DMS53 treated with DMSO at 0.1 percent for 48 hours (cell line): ENCODE measurements around the gene TSPYL1.
"Not testable (repeated sequence)": the region's sequence is repeated elsewhere in the genome, so short reads cannot be mapped to it uniquely, and the experiment has no call there.

Experiments used
- DNase-seq: peaks from one replicate; lab custom pipeline; 2025; ENCODE audit not compliant: unreplicated experiment; lab: John Stamatoyannopoulos, UW

Gene TSPYL1

DNA sequence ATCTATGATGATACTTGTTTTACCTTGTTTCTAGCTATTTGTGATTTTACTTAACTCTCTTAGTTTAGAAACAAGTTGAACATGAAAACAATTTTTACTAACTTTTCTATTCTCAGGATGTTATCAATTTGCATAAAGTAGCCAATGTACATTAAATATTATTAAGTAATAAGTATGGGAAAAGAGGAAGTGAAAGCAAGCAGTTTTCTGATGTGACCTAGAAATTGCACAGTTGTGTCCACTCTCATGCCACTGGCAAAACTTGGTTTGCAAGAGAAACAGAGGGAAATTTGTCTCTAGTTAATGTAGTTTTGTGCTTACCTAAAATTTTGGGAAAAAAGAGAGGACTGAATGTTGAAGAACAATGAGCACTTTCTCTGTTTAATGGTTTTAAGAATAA lies 19.2 kb upstream of the TSPYL1 start:
- no peak for DNase-seq

DNA sequence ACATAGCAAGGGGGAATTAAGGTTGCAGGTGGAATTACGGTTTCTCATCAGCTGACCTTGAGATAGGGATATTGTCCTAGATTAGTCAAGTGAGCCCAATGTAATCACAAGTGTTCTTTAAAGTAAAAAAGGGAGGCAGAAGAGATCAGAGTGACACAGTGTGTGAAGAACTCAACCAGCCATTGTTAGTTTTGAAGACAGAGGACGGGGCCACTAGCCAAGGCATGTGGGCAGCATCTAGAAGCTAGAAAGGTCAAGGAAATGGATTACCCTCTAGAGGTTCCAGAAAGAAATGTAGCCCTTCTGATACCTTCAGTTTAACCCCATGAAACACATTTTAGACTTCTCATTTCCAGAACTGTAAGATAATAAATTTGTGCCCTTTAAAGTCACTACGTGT lies 18.5 kb upstream of the TSPYL1 start:
- no peak for DNase-seq

DNA sequence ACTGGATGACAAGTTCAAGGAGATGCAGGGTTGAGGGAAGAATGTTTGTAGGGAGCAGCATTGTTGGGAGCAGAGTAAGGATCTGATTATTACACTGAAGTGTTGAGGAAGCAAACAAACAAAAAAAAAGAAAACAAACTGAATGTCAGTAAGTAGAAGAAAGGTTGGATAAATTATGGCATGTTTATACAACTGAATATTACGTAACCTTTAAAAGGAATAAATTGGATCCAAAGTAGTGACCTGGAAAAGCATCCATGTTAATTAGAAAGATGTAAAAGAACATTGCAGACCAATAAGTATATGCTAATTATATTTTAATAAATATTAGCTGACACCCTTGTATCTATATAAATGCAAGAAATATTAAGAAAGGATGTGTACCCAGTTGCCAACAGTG lies 12.8 kb upstream of the TSPYL1 start:
- no peak for DNase-seq

DNA sequence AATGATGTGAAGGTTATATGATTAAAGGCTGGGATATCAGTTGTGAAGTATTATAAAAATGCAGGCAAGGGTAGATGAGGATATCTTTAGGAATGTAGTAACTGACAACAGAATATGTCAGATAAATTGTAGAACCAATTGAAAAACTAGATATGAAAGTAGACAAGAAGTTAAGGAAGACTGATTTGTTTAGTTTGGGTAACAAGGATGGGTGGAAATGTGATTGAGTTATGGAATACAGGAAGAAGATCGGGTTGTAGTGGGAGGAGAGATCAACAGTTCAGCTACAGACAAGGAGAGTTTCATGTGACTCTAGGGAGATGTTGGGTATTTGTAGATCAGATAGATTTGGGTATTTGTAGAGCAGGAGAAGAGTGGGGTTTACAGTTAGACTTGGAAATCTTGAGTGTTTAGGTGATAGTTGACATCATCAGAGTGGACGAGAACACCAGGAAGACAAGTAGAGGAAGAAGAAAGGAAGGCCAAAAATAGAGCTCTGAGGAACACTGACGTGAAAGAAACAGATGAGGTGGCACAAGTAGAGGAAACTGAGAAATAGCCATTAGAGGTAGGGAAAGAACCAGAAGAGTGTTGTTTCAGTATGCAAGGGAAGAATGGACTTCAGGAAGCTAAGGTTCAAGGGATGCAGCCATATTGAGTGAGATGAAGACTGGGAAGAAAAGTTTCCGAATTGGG lies 12.1 kb upstream of the TSPYL1 start:
- DNase-seq, result no peak

GRCh38 chr6:116290799-116291198 lies 11.1 kb upstream of the TSPYL1 start:
- DNase-seq, result no peak

DNA sequence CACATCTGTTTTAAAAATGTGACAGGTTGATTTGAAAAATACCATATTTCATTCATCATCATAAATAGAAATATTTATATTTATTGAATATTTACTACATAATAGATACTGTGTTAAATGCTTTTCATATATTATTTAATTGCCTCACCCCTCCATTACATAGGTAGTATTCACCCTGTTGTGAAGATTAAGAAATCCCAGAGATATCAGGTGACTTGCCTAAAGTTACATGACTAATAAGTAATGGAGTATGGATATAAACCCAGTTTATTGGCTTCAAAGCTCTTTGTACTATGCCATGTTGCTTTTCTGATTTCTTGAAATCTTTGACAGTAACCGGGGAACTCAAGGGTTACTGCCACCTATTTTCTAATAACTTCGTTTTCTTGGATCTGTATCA lies 10.1 kb upstream of the TSPYL1 start:
- DNase-seq, result no peak

DNA sequence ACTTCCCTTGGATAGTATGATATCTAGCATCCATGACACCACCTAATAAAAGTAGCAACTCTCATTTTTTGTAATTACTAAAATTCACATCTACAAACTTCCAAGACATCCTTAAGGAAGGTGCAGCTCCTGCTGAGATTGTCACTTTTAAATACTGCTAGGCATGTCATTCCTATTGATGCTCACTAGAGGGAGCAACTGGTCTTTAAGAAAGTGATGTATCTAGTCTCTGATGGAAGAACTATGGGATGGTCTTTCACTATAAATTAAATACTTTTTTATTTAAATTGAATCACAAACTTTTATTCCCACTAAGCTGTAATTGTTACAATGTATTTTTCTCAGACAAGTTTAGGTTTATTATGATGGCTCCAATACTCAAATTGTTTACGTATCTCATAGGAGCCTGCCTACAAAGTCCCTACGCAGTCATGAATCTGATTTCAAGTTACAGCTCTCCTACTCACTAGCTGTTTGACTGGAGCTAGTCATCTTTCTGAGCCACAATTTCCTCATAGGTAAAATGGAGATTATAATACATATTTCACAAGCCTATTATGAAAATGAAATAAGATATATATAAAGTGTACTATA lies 8.1 kb upstream of the TSPYL1 start:
- peak; percentile 34 for DNase-seq

- no peak for DNase-seq
Measured at GRCh38 chr6:116286773-116287358, 7.1 kb upstream of the TSPYL1 start.

GRCh38 chr6:116284984-116285383 lies 5.3 kb upstream of the TSPYL1 start:
- DNase-seq, result not testable (repeated sequence)

- DNase-seq, result no peak
Measured at GRCh38 chr6:116283191-116283590, 3.5 kb upstream of the TSPYL1 start.

DNA sequence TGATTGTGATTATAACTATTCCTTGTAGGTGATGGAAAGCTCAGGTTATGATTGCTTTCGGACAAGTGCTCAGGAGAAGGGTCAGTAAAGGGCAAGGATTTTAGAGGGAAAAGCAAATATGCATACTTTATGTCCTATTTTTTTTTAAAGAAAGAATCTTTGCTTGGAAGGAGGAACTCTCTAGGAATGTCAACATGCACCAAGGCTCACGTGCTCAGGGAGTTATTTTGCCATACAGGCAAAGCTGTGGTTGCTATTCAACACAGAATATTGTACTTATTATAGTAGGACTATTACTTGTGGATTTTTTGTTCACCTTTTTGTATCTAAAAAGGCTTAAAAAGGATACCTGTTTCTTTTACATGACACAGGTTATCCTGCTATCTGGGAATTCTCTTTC lies 3.0 kb upstream of the TSPYL1 start:
- no peak for DNase-seq

DNA sequence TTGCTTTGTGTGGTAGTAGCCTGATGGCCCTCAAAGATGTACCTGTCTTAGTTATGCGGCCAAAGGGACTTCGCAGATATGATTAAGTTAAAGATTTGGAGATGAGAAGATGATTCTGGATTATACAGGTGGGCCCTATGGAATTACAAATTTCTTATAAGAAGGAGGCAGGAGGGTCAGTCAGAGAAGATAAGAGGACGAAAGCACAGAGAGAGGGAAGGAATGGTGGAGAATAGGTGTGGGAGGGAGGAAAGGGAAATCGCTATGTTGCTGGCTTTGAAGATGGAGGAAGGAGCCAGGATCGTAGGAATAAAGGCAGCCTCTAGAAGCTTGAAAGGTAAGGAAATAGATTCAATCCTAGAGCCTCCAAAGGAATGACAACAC lies 1.2 kb upstream of the TSPYL1 start:
- no peak for DNase-seq

GRCh38 chr6:116280161-116280932 lies 617 bp upstream of the TSPYL1 start:
- no peak for DNase-seq

DNA sequence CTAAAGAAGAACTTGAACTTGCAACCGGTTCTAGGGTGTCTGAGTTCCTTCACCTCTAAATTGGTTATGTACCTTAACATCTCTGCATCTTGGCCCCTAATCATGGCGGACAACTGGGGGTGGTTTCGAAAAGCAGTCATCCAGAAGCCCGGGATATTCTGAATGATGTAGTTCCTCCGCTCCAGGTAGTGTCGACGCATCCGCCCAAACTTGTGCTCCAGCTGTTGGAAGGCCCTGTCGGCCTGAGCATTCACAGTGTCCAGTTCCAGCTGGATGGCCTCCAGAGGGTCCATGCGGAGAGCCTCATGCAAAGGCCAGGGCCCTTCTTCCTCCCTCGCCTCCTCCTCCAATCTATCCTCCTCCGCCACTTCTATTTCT lies 887 bp downstream of the TSPYL1 start:
- DNase-seq, result no peak

DNA sequence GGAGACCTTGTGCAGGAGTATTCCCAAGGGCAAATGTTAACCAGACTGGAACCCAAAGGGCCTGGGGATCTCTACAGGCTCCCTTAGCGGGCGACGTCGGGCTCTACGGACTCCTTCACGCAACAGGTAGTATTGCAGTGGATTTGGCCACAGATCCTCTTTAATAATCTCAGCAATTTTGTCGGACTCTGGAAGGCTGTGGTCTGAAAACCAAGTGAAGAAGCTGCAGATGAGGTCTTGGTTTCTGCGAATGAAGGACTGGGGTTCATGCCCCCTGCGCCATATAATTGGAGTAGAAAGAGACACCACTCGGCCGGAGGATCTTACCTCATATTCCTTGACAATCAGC lies 1.3 kb downstream of the TSPYL1 start:
- DNase-seq, result no peak

GRCh38 chr6:116277124-116277523 lies 2.6 kb downstream of the TSPYL1 start:
- no peak for DNase-seq

GRCh38 chr6:116271149-116271708 lies 8.5 kb downstream of the TSPYL1 start:
- DNase-seq, result no peak

- DNase-seq, result peak; percentile 74
Measured at GRCh38 chr6:116268589-116269293, 11.0 kb downstream of the TSPYL1 start.

- no peak for DNase-seq
Measured at GRCh38 chr6:116267836-116268588, 11.7 kb downstream of the TSPYL1 start.

GRCh38 chr6:116266803-116267202 lies 12.9 kb downstream of the TSPYL1 start:
- no peak for DNase-seq
